ENCODE data around the gene BBS9. TPM values are rescaled to one million over a fixed set of nuclear protein-coding genes. Genes with fewer than 3 reads are reported as not detected.

BBS9 gene
- total RNA-seq, 1 experiment from 2014 or later, result 26.4 TPM

- Histone ChIP-seq H2BK120ac (ENCODE audit: low read depth, low read length, poor library complexity, severe bottlenecking) (no peak overlapping the region), H4K8ac (replicated peaks; ENCODE audit: insufficient read length, low read depth, low read length) (no peak overlapping the region), H4K91ac (ENCODE audit: insufficient read length, low read depth, low read length) (no peak overlapping the region), H3K4me1 (ENCODE audit: insufficient read depth, low read length) (no peaks in the 10 kb centered on the region), H3K18ac (ENCODE audit: insufficient read length, low read depth, low read length) (no peak overlapping the region), H3K56ac (ENCODE audit: insufficient read length, low read depth, low read length) (no peak overlapping the region), H3K79me1 (ENCODE audit: insufficient read depth, low read depth, low read length, poor library complexity, severe bottlenecking) (no peaks in the 10 kb centered on the region), H3K27me3 (ENCODE audit: insufficient read depth, low read length) (no peaks in the 10 kb centered on the region), H3K9me3 (ENCODE audit: control insufficient read depth, low read depth, low read length) (no peaks in the 10 kb centered on the region), H3T11ph (ENCODE audit: low read length) (no peak overlapping the region), H3K9ac (ENCODE audit: extremely low read depth, insufficient read length, low read length) (no peak overlapping the region), H4K5ac (ENCODE audit: insufficient read length, low read depth, low read length) (no peak overlapping the region), H3K4me2 (ENCODE audit: insufficient read depth, insufficient read length, low read length) (no peak overlapping the region), H2BK15ac (ENCODE audit: low read depth, low read length) (no peak overlapping the region), H3K23me2 (ENCODE audit: insufficient read length, low read depth, low read length, poor library complexity, severe bottlenecking) (no peaks in the 10 kb centered on the region), H2BK20ac (ENCODE audit: low read depth, low read length, poor library complexity, severe bottlenecking) (no peak overlapping the region), H2BK5ac (ENCODE audit: insufficient read length, low read length) (no peak overlapping the region), H3K23ac (ENCODE audit: insufficient read length, low read depth, low read length) (no peak overlapping the region), H2AFZ (ENCODE audit: low read length) (no peak overlapping the region), H3K27ac (ENCODE audit: insufficient read length, low read depth, low read length) (no peak overlapping the region), H3K4ac (ENCODE audit: low read depth, low read length) (no peak overlapping the region), H4K20me1 (ENCODE audit: control insufficient read depth, insufficient read depth, insufficient read length) (no peaks in the 10 kb centered on the region), H2AK5ac (ENCODE audit: insufficient read length, low read length) (no peak overlapping the region), H3K14ac (ENCODE audit: insufficient read depth, low read length) (no peak overlapping the region), H2BK12ac (ENCODE audit: insufficient read length, low read depth, low read length) (no peak overlapping the region), H3K79me2 (ENCODE audit: insufficient read depth, low read length) (no peaks in the 10 kb centered on the region)
- Mint-ChIP-seq H3K27me3 (ENCODE audit: low read depth) (no peaks in the 10 kb centered on the region; the same call in 1 of the 2 replicates), H3K9me3 (no peaks in the 10 kb centered on the region), H3K36me3 (ENCODE audit: insufficient read depth in 1 of 3, low read depth in 3 of 3) (no peaks in the 10 kb centered on the region), H3K27ac (no peak overlapping the region), H3K4me1 (peaks cover 0 to 6% of the 10 kb centered on the region in 2 experiments; a peak in 2 of 4 replicates), H3K4me3 (no peak overlapping the region)
- DNase-seq, result no peak
- TF ChIP-seq, protein P1, sequence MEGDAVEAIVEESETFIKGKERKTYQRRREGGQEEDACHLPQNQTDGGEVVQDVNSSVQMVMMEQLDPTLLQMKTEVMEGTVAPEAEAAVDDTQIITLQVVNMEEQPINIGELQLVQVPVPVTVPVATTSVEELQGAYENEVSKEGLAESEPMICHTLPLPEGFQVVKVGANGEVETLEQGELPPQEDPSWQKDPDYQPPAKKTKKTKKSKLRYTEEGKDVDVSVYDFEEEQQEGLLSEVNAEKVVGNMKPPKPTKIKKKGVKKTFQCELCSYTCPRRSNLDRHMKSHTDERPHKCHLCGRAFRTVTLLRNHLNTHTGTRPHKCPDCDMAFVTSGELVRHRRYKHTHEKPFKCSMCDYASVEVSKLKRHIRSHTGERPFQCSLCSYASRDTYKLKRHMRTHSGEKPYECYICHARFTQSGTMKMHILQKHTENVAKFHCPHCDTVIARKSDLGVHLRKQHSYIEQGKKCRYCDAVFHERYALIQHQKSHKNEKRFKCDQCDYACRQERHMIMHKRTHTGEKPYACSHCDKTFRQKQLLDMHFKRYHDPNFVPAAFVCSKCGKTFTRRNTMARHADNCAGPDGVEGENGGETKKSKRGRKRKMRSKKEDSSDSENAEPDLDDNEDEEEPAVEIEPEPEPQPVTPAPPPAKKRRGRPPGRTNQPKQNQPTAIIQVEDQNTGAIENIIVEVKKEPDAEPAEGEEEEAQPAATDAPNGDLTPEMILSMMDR (conservative IDR thresholded peaks at IDR 0.05), result no peak
- no CpG with 5 or more reads among the region's 5 CpGs for WGBS (ENCODE audit: extremely low coverage, insufficient read length, low lambda C conversion rate)
Observed at GRCh38 chr7:33425929-33426678, 296.7 kb downstream of the BBS9 start.
